ENCODE results near the gene KRTCAP3. TPM values are rescaled to one million over a fixed set of nuclear protein-coding genes. Genes with fewer than 3 reads are reported as not detected.
"Not testable (repeated sequence)": the region's sequence is repeated elsewhere in the genome, so short reads cannot be mapped to it uniquely, and the experiment has no call there.

Gene KRTCAP3
- total and polyA plus RNA-seq, 7 experiments from 2014 or later, result 0.39 to 27.1 (median 9.9) TPM

DNA sequence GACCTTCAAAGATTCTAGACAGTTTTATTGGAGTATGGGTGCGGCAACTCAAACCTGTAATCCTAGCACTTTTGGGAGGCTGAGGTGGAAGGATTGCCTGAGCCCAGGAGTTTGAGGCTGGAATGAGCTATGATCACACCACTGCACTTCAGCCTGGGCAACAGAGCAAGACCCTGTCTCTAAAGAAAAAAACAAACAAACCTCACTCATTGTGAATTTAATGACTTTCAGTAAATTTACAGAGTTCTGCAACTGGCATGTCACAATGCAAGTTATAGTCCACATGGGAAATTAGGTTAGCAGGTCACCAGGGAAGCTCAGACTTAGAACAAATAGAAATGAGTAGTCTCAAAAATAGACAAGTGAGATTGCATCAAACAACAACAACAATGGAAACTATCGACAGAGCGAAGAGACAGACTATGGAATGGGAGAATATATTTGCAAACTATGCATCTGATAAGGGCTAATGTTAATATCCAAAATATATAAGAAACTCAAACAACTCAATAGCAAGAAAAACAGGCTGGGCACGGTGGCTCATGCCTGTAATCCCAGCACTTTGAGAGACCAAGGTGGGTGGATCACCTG lies 20.4 kb upstream of the KRTCAP3 start:
- CTCF ChIA-PET, result no interaction called here
- Histone ChIP-seq H3K27me3 (ENCODE audit: control insufficient read depth in 2 of 2, insufficient read depth in 2 of 2, low read length in 2 of 2) (no peaks in the 10 kb centered on the region), H3K36me3 (ENCODE audit: control insufficient read depth in 2 of 3, insufficient read depth in 3 of 3, low read length in 3 of 3) (no peaks in the 10 kb centered on the region), H3K4me1 (ENCODE audit: control insufficient read depth in 2 of 2, insufficient read depth in 2 of 2, low read length in 2 of 2) (no peaks in the 10 kb centered on the region), H3K4me3 (ENCODE audit: low read length) (no peak overlapping the region), H3K9me3 (ENCODE audit: control insufficient read depth in 2 of 3, low read length in 3 of 3) (no peaks in the 10 kb centered on the region), H3K27ac (ENCODE audit: low read depth, low read length) (no peak overlapping the region)
- H3K36me3 Mint-ChIP-seq, result no peaks in the 10 kb centered on the region
- intact Hi-C loops (cut with micrococcal nuclease), result no loop called here
- no peaks in the 10 kb centered on the region for H3K9me3 Mint-ChIP-seq
- ATAC-seq (no peak), DNase-seq (no peak)
- POLR2A ChIA-PET, result interaction anchor here (1.1 kb wide), 1 partner anchor 12 kb away, joined by 4 read pairs; the partner anchor contains the start of gene PPM1G
- no peak overlapping the region for H3K4me3 Mint-ChIP-seq
- peaks cover 0 to 8% (median 0%) of the 10 kb centered on the region in 5 donors for H3K27me3 Mint-ChIP-seq
- peak overlapping the region in 1 of 9 donors; percentile 14 for H3K27ac Mint-ChIP-seq
- peaks cover 0 to 4% (median 0%) of the 10 kb centered on the region in 7 donors for H3K4me1 Mint-ChIP-seq

DNA sequence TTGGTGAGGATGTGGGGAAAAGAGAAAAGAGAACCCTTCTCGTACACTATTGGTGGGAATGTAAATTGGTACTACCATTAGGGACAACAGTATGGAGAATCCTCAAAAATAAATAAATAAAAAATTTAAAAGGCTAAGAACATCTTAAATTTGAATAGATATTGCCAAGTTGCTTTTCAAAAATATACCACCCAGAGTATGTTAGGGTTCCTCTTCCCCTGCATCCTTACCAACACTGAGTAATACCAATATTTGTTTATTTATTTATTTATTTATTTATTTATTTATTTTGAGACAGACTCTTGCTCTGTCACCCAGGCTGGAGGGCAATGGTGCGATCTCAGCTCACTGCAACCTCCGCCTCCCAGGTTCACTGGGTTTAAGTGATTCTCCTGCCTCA lies 19.2 kb upstream of the KRTCAP3 start:
- Mint-ChIP-seq H3K4me3 (no peak overlapping the region), H3K27ac (no peak overlapping the region), H3K27me3 (peaks cover 0 to 8% (median 0%) of the 10 kb centered on the region in 5 donors), H3K9me3 (no peaks in the 10 kb centered on the region), H3K36me3 (no peaks in the 10 kb centered on the region), H3K4me1 (peaks cover 5 to 10% (median 7%) of the 10 kb centered on the region in 7 donors)
- no peak overlapping the region for H3K4me3 ChIP-seq (ENCODE audit: low read length)
- intact Hi-C loops (cut with micrococcal nuclease), result no loop called here
- no peak for DNase-seq
- POLR2A ChIA-PET, result interaction anchor here (1.1 kb wide), 1 partner anchor 13 kb away, joined by 3 read pairs; no protein-coding TSS in a partner anchor
- no peaks in the 10 kb centered on the region for H3K4me1 ChIP-seq (ENCODE audit: control insufficient read depth in 2 of 2, insufficient read depth in 2 of 2, low read length in 2 of 2)
- no peaks in the 10 kb centered on the region for H3K27me3 ChIP-seq (ENCODE audit: control insufficient read depth in 2 of 2, insufficient read depth in 2 of 2, low read length in 2 of 2)
- no peaks in the 10 kb centered on the region for H3K36me3 ChIP-seq (ENCODE audit: control insufficient read depth in 2 of 3, insufficient read depth in 3 of 3, low read length in 3 of 3)
- ATAC-seq, result no peak
- H3K9me3 ChIP-seq (ENCODE audit: control insufficient read depth in 2 of 3, low read length in 3 of 3), result no peaks in the 10 kb centered on the region
- CTCF ChIA-PET, result no interaction called here
- H3K27ac ChIP-seq (ENCODE audit: low read depth, low read length), result no peak overlapping the region

DNA sequence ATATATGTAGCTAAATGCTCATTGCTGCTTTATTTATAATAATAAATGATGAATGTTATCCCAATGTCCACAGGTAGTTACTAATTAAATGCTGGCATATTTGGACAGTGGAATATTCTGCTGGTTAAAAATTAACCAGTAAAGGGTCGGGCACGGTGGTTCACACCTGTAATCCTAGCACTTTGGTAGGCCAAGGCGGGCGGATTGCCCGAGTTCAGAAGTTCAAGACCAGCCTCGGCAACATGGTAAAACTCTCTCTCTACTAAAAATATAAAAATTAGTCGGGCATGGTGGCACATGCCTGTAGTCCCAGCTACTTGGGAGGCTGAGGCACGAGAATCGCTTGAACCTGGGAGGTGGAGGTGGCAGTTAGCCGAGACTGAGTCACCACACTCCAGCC lies 17.1 kb upstream of the KRTCAP3 start:
- H3K4me1 Mint-ChIP-seq, result peaks cover 15 to 20% (median 16%) of the 10 kb centered on the region in 7 donors

DNA sequence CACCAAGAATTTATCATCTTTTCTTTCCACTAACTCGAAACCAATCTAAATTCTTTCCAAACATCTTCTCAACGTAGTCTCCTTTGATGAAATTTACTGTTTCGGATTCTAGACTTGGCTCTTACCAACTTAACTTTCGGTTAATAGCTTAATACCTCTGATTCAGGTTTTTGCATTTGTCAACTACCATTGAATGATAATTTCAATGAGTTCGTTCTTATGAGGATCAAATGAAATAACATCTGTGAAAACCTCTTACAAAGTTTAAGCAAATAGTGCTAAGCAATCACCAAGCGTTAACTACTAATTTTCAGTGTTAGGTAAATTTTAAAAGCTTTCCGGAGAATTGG lies 14.3 kb upstream of the KRTCAP3 start:
- intact Hi-C loops (cut with micrococcal nuclease), result loop anchor here (1.0 to 5.0 kb wide), 15 partner anchors 19 to 463 kb away; partner anchors contain the start of genes CCDC121 (in 2 of the 2), EIF2B4 (in 2 of the 2), GPN1 (in 2 of the 2) and GTF3C2 (in 2 of the 2)
- ChIA-PET CTCF (interaction anchor here (1.0 to 1.5 kb wide), 2 partner anchors 104 to 255 kb away, joined by 4 to 5 read pairs; no protein-coding TSS in a partner anchor), POLR2A (interaction anchor here (0.7 to 7.4 kb wide), 16 partner anchors 14 to 377 kb away, joined by 3 to 58 read pairs (median 4); partner anchors contain the start of genes AGBL5, EIF2B4, GTF3C2 and MPV17)
- no peaks in the 10 kb centered on the region for H3K27me3 ChIP-seq (ENCODE audit: control insufficient read depth in 2 of 2, insufficient read depth in 2 of 2, low read length in 2 of 2)
- no peaks in the 10 kb centered on the region for H3K9me3 ChIP-seq (ENCODE audit: control insufficient read depth in 2 of 3, low read length in 3 of 3)
- H3K4me1 Mint-ChIP-seq, result peaks cover 27 to 44% (median 35%) of the 10 kb centered on the region in 7 donors
- H3K36me3 ChIP-seq (ENCODE audit: control insufficient read depth in 2 of 3, insufficient read depth in 3 of 3, low read length in 3 of 3), result no peaks in the 10 kb centered on the region
- peaks cover 0 to 5% (median 0%) of the 10 kb centered on the region in 5 donors for H3K36me3 Mint-ChIP-seq
- H3K27ac Mint-ChIP-seq, result peak overlapping the region; percentile 89 to 99 (median 97)
- H3K4me3 Mint-ChIP-seq, result peak overlapping the region; percentile 85 to 99 (median 98)
- ATAC-seq (no peak), DNase-seq (no peak)
- H3K4me1 ChIP-seq (ENCODE audit: control insufficient read depth in 2 of 2, insufficient read depth in 2 of 2, low read length in 2 of 2), result peaks cover 23 to 28% of the 10 kb centered on the region in 2 donors
- H3K27ac ChIP-seq (ENCODE audit: low read depth, low read length), result peak overlapping the region; percentile 94
- peak overlapping the region; percentile 78 for H3K4me3 ChIP-seq (ENCODE audit: low read length)
- H3K27me3 Mint-ChIP-seq, result peaks cover 0 to 3% (median 0%) of the 10 kb centered on the region in 5 donors
- H3K9me3 Mint-ChIP-seq, result no peaks in the 10 kb centered on the region

More for the DNA sequence above, 17.1 kb upstream of the KRTCAP3 start:
- H3K9me3 Mint-ChIP-seq; H3K4me3 Mint-ChIP-seq; H3K4me1 ChIP-seq (ENCODE audit: control insufficient read depth in 2 of 2, insufficient read depth in 2 of 2, low read length in 2 of 2); H3K27me3 ChIP-seq (ENCODE audit: control insufficient read depth in 2 of 2, insufficient read depth in 2 of 2, low read length in 2 of 2); POLR2A ChIA-PET; DNase-seq; H3K27ac ChIP-seq (ENCODE audit: low read depth, low read length); H3K9me3 ChIP-seq (ENCODE audit: control insufficient read depth in 2 of 3, low read length in 3 of 3); H3K4me3 ChIP-seq (ENCODE audit: low read length); H3K27me3 Mint-ChIP-seq; H3K36me3 Mint-ChIP-seq; H3K27ac Mint-ChIP-seq; ATAC-seq; H3K36me3 ChIP-seq (ENCODE audit: control insufficient read depth in 2 of 3, insufficient read depth in 3 of 3, low read length in 3 of 3); CTCF ChIA-PET: not testable (repeated sequence)
- intact Hi-C loops (cut with micrococcal nuclease), result loop anchor here (5.0 kb wide), 5 partner anchors 68 to 453 kb away; partner anchors contain the start of genes ATRAID (in 1 of the 2), GTF3C2 (in 1 of the 2), MAPRE3 (in 1 of the 2) and SLC4A1AP (in 1 of the 2)

DNA sequence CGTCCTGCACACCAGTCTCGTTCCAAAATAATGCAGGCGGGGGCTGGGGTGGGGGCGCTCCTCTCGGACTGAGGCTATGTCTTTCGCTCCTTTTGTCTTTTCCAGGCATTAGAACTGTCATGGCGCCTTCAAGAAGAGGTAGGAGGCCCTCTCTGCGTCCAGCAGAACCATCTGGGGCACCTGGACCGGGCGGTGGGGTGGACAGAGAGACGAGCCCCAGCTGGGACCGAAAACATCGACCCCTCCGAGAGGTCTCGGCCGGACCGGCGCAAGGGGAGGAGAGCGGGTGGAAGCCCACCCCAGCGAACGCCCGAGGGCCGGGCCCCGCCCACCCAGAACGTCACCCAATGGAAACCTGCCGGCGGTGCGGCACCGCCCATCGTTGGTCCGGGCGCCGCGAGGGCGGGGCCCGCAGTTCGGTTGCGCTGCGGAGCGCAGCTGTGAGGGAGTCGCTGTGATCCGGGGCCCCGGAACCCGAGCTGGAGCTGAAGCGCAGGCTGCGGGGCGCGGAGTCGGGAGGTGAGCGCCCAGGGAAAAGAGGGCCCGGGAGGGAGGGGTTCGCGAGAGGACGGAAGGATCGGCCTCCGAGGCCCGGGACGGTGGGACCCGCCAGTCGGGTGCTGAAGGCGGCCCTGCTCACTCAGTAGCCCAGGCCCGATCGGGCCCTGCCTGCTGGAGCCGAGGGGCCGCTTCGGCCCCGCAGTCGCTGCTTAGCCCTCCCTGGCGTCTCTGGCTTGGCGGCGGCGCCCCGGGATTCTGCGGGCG lies 13.8 kb upstream of the KRTCAP3 start, which contains the start of gene NRBP1:
Gene NRBP1, plus strand, starts transcription at position 419 of the 765 bp plus-strand sequence. CDS start 4,643 bp downstream, outside the sequence.
- H3K36me3 ChIP-seq (ENCODE audit: control insufficient read depth in 2 of 3, insufficient read depth in 3 of 3, low read length in 3 of 3), result peaks cover 1 to 5% (median 4%) of the 10 kb centered on the region in 3 experiments
- Mint-ChIP-seq H3K9me3 (no peaks in the 10 kb centered on the region), H3K27me3 (peaks cover 0 to 3% (median 0%) of the 10 kb centered on the region in 5 donors), H3K27ac (peak within 1 kb of the TSS; percentile 89 to 99 (median 97)), H3K36me3 (peaks cover 3 to 9% (median 4%) of the 10 kb centered on the region in 5 donors), H3K4me1 (peaks cover 32 to 48% (median 39%) of the 10 kb centered on the region in 7 donors), H3K4me3 (peak within 1 kb of the TSS; percentile 91 to 99 (median 98))
- DNase-seq (peak; percentile 83 to 97 (median 88)), ATAC-seq (peak; percentile 97)
- POLR2A ChIA-PET, result interaction anchor here (0.7 to 7.4 kb wide), 17 partner anchors 10 to 377 kb away, joined by 3 to 58 read pairs (median 4); partner anchors contain the start of genes AGBL5, EIF2B4, GTF3C2 and MPV17
- no peaks in the 10 kb centered on the region for H3K9me3 ChIP-seq (ENCODE audit: control insufficient read depth in 2 of 3, low read length in 3 of 3)
- H3K27ac ChIP-seq (ENCODE audit: low read depth, low read length), result peak within 1 kb of the TSS; percentile 94
- intact Hi-C loops (cut with micrococcal nuclease), result loop anchor here (1.0 to 5.0 kb wide), 15 partner anchors 19 to 462 kb away; partner anchors contain the start of genes CCDC121 (in 2 of the 2), EIF2B4 (in 2 of the 2), GPN1 (in 2 of the 2) and GTF3C2 (in 2 of the 2)
- CTCF ChIA-PET, result interaction anchor here (1.0 to 1.5 kb wide), 2 partner anchors 105 to 255 kb away, joined by 4 to 5 read pairs; no protein-coding TSS in a partner anchor
- peak within 1 kb of the TSS; percentile 84 for H3K4me3 ChIP-seq (ENCODE audit: low read length)
- no peaks in the 10 kb centered on the region for H3K27me3 ChIP-seq (ENCODE audit: control insufficient read depth in 2 of 2, insufficient read depth in 2 of 2, low read length in 2 of 2)
- peaks cover 23 to 28% of the 10 kb centered on the region in 2 donors for H3K4me1 ChIP-seq (ENCODE audit: control insufficient read depth in 2 of 2, insufficient read depth in 2 of 2, low read length in 2 of 2)

Data from naive thymus-derived CD4-positive, alpha-beta T cell (primary cell).